Suprapubic skin (tissue), 4 donors: ENCODE measurements around the gene SLC29A3. TPM values are rescaled to one million over a fixed set of nuclear protein-coding genes. Genes with fewer than 3 reads are reported as not detected.
"Not testable (repeated sequence)": the region's sequence is repeated elsewhere in the genome, so short reads cannot be mapped to it uniquely, and the experiment has no call there.

Experiments used
- DNase-seq, 2 donors: peaks; one replicate each; pipeline ENCODE4 v3.0.0-alpha.2; 2019; ENCODE audit warnings: low spot score in 2 of 2
- H3K27ac ChIP-seq: fragments of 200-600 bp; sonication (generic); one replicate; pipeline ENCODE4 v1.5.1; 2019
- H3K27me3 ChIP-seq: fragments of 200-600 bp; sonication (generic); one replicate; pipeline ENCODE4 v1.5.1; 2019
- H3K36me3 ChIP-seq: fragments of 200-600 bp; sonication (generic); one replicate; pipeline ENCODE4 v1.5.1; 2019
- H3K4me1 ChIP-seq: fragments of 200-600 bp; sonication (generic); one replicate; pipeline ENCODE4 v1.5.1; 2019
- H3K4me3 ChIP-seq: fragments of 200-600 bp; sonication (generic); one replicate; pipeline ENCODE4 v1.5.1; 2019; ENCODE audit warnings: mild to moderate bottlenecking
- H3K9me3 ChIP-seq: fragments of 200-600 bp; sonication (generic); one replicate; pipeline ENCODE4 v1.5.1; 2019
- EP300 ChIP-seq: sonication (generic); formaldehyde crosslinking; IDR thresholded peaks from one replicate; pipeline ENCODE4 v1.6.1; 2017; ENCODE audit warnings: antibody characterized with exemption
- POLR2A ChIP-seq, 2 donors: fragments of 450-650 bp; IDR thresholded peaks; one replicate each; pipeline ENCODE4 v1.6.1; 2017; ENCODE audit warnings: antibody characterized with exemption in 2 of 2, mild to moderate bottlenecking in 2 of 2, moderate library complexity in 2 of 2
- POLR2AphosphoS5 ChIP-seq, 3 donors: sonication (generic); formaldehyde crosslinking; IDR thresholded peaks; one replicate each; pipeline ENCODE4 v1.6.1; 2017; ENCODE audit warnings: antibody characterized with exemption in 3 of 3
- WGBS: methylation state at CpG from one replicate; pipeline ENCODE4 v1.1.5; 2018; 5-methylcytosine and 5-hydroxymethylcytosine counted together
- total RNA-seq, 4 donors: library from RNA; depleted of rRNA; stranded (reverse); fragments of >200 nt; gene quantifications; one replicate each; pipeline ENCODE4 v1.1.0, GENCODE V29; 2016
- TF ChIP-seq, protein P1 (sequence below), 2 donors: fragments of 200-600 bp in 1 of 2; fragments of 450-650 bp in 1 of 2; sonication (generic) in 1 of 2; IDR thresholded peaks; one replicate each; pipeline ENCODE4 v1.5.1; 2016 to 2019; ENCODE audit warnings: antibody characterized with exemption in 2 of 2, mild to moderate bottlenecking in 1 of 2, moderate library complexity in 1 of 2

Gene SLC29A3
- total RNA-seq, 4 donors from 2014 or later = 1.3 to 2.8 (median 2.2) TPM

DNA sequence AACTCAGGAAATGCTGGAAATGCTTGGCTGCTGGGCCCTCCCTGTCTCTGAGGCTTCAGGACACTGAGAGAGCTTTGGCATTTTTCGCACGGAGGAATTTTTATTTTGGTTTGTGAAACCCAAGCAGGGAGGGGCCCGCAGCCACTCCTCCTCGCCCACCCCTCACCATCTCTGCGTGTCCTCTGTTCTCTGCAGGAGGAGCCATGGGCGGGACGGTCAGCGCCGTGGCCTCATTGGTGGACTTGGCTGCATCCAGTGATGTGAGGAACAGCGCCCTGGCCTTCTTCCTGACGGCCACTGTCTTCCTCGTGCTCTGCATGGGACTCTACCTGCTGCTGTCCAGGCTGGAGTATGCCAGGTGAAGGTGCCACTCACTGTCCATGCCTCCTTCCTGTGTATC, 36.8 kb downstream of the SLC29A3 start:
- WGBS = 96% methylated on average over 12 of the region's 12 CpGs
- H3K27ac ChIP-seq = no peak overlapping the region
- H3K4me3 ChIP-seq = no peak overlapping the region
- H3K36me3 ChIP-seq = peaks cover 21% of the 10 kb centered on the region
- H3K9me3 ChIP-seq = no peaks in the 10 kb centered on the region
- H3K27me3 ChIP-seq = no peaks in the 10 kb centered on the region
- H3K4me1 ChIP-seq = peaks cover 6% of the 10 kb centered on the region
- TF ChIP-seq, protein P1, sequence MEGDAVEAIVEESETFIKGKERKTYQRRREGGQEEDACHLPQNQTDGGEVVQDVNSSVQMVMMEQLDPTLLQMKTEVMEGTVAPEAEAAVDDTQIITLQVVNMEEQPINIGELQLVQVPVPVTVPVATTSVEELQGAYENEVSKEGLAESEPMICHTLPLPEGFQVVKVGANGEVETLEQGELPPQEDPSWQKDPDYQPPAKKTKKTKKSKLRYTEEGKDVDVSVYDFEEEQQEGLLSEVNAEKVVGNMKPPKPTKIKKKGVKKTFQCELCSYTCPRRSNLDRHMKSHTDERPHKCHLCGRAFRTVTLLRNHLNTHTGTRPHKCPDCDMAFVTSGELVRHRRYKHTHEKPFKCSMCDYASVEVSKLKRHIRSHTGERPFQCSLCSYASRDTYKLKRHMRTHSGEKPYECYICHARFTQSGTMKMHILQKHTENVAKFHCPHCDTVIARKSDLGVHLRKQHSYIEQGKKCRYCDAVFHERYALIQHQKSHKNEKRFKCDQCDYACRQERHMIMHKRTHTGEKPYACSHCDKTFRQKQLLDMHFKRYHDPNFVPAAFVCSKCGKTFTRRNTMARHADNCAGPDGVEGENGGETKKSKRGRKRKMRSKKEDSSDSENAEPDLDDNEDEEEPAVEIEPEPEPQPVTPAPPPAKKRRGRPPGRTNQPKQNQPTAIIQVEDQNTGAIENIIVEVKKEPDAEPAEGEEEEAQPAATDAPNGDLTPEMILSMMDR (IDR thresholded peaks at IDR 0.05) = no peak
- TF ChIP-seq POLR2AphosphoS5 (IDR thresholded peaks at IDR 0.05) = no peak
- DNase-seq = no peak

DNA sequence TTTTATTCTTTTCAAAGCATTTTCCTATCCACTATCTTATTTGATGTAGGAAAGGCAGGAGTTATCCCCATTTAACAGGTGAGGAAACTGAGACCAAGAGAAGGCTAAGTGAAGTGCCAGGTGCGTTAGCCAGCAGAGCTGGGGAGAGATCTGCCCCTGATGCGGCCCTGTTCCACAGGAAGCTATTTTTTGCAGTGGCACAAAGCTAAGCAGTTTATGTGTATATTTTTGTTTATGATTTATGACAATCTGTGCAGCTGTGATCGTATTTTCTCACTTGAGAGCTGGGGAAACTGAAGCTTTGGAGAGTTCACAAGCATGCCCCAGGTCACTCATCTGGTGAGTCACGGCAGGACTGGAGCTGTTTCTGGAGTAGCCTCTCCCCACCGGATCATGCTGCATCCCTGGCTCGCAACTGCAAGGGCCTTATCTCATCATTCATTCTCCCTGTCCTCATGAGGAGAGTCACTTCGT, 38.8 kb downstream of the SLC29A3 start:
- no peaks in the 10 kb centered on the region for H3K9me3 ChIP-seq
- no peaks in the 10 kb centered on the region for H3K4me1 ChIP-seq
- no peak overlapping the region for H3K4me3 ChIP-seq
- H3K27me3 ChIP-seq = no peaks in the 10 kb centered on the region
- H3K36me3 ChIP-seq = peaks cover 32% of the 10 kb centered on the region
- H3K27ac ChIP-seq = no peak overlapping the region
- WGBS = 83% methylated on average over 7 of the region's 7 CpGs
- no peak for DNase-seq
- TF ChIP-seq POLR2A (IDR thresholded peaks at IDR 0.05) = no peak
- TF ChIP-seq, protein P1 (IDR thresholded peaks at IDR 0.05) = no peak
- TF ChIP-seq POLR2AphosphoS5 (IDR thresholded peaks at IDR 0.05) = no peak

DNA sequence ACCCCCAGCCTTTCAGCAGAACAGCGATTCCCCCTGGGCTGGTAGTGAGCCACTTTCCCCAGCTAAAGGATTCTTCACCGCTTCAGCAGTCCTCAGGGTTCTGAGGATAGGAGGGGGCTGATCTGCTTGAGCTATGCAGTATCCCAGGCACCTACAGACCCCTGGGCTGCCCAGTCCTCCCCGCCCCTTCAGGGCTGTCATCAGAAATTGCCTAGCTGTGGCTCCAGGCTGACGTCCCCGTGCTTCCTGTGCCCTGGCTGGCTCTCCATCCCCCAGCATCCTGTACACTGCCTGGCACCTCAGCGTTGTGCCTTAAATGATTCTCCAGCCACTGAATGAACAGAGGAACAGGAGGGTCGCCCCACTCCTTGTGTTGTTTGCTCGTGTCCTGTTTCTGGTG, 39.2 kb downstream of the SLC29A3 start:
- WGBS = 84% methylated on average over 5 of the region's 8 CpGs
- no peak overlapping the region for H3K4me3 ChIP-seq
- no peak for DNase-seq
- peaks cover 34% of the 10 kb centered on the region for H3K36me3 ChIP-seq
- H3K27ac ChIP-seq = no peak overlapping the region
- no peaks in the 10 kb centered on the region for H3K27me3 ChIP-seq
- no peaks in the 10 kb centered on the region for H3K4me1 ChIP-seq
- no peaks in the 10 kb centered on the region for H3K9me3 ChIP-seq
- TF ChIP-seq, protein P1 (IDR thresholded peaks at IDR 0.05) = no peak
- TF ChIP-seq POLR2A (IDR thresholded peaks at IDR 0.05) = no peak
- no peak for TF ChIP-seq EP300
- no peak for TF ChIP-seq POLR2AphosphoS5 (IDR thresholded peaks at IDR 0.05)

DNA sequence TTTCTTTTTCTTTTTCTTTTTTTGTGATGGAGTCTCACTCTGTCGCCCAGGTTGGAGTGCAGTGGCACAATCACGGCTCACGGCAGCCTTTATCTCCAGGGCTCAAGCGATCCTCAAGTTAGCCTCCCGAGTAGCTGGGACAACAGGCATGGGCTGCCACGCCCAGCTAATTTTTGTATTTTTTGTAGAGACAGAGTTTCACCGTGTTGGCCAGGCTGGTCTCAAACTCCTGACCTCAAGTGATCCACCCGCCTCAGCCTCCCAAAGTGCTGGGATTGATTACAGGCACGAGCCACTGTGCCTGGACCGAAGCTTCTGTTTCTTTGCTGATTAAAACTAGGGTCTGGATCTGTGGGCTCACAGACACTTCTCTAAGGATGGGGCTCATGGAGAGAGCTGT, 39.8 kb downstream of the SLC29A3 start:
- not testable (repeated sequence) for H3K4me1 ChIP-seq, H3K4me3 ChIP-seq, H3K9me3 ChIP-seq, H3K27ac ChIP-seq, H3K27me3 ChIP-seq, DNase-seq
- WGBS = 87% methylated on average over 10 of the region's 10 CpGs
- peaks cover 34% of the 10 kb centered on the region for H3K36me3 ChIP-seq

DNA sequence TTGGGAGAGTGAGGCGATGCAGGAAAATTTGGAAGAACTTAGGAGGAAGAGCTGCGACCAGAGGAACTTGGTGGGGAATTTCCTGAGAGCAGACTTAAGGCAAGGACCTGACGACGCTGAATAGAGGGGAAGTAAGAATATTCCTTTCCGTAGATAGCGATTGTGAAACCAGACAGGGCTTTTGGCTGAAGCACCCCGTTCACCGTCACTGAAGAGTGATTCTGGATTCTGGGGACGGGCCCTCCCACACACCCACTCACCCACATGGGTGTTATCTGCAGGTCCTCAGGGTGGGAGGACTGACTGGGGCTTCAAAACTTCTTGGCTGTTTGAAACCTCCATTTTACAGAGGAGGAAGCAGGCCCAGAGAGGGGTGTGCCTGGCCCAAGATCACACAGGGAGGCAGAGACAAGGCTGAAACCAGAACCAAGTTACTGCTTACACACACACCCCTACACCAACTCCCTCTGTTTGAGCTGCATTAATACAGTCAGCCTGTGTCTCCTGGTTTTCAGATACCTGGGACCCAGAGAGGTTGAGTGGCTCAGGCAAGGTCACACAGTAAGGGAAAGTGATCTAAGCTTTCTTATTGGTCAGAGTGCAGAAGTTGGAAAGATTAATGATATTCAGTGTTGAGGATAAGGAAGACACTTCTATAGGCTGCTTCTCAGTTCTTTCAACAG, 40.4 kb downstream of the SLC29A3 start:
- H3K36me3 ChIP-seq = peaks cover 34% of the 10 kb centered on the region
- no peaks in the 10 kb centered on the region for H3K9me3 ChIP-seq
- 62% methylated on average over 9 of the region's 9 CpGs for WGBS
- no peaks in the 10 kb centered on the region for H3K4me1 ChIP-seq
- TF ChIP-seq POLR2AphosphoS5 (IDR thresholded peaks at IDR 0.05) (no peak), POLR2A (IDR thresholded peaks at IDR 0.05) (no peak), EP300 (no peak)
- TF ChIP-seq, protein P1 (IDR thresholded peaks at IDR 0.05) = no peak
- no peak overlapping the region for H3K27ac ChIP-seq
- no peaks in the 10 kb centered on the region for H3K27me3 ChIP-seq
- no peak overlapping the region for H3K4me3 ChIP-seq
- no peak for DNase-seq

DNA sequence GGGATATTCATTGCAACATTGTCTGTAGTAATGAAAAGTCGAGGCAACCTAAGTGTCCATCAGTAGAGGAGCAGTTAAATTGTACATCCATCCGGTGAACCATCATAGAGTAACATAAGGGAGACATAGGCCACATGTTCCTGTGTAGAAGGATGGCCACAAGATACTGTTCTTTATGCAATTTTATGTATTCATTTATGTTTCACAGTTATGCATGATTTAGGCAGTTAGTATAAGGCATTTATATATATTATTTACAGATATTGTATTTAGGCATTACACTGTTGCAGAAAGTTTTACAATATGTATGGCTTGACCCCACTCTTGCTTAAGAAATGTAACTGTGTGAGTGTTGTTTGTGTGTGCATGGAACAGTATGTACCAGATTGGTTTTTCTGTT, 41.7 kb downstream of the SLC29A3 start:
- DNase-seq = no peak
- TF ChIP-seq EP300 (no peak), POLR2A (IDR thresholded peaks at IDR 0.05) (no peak), POLR2AphosphoS5 (IDR thresholded peaks at IDR 0.05) (no peak)
- TF ChIP-seq, protein P1 (IDR thresholded peaks at IDR 0.05) = no peak
- peaks cover 34% of the 10 kb centered on the region for H3K36me3 ChIP-seq
- no peak overlapping the region for H3K27ac ChIP-seq
- 86% methylated on average over 2 of the region's 2 CpGs for WGBS
- no peaks in the 10 kb centered on the region for H3K27me3 ChIP-seq
- no peaks in the 10 kb centered on the region for H3K9me3 ChIP-seq
- no peak overlapping the region for H3K4me3 ChIP-seq
- no peaks in the 10 kb centered on the region for H3K4me1 ChIP-seq
